ENCODE data around the gene TBX18. TPM values are rescaled to one million over a fixed set of nuclear protein-coding genes. Genes with fewer than 3 reads are reported as not detected.

TBX18 gene
- total and polyA plus RNA-seq, 10 donors = under 0.01 to 0.17 (median 0.03) TPM; not detected in 5

DNA sequence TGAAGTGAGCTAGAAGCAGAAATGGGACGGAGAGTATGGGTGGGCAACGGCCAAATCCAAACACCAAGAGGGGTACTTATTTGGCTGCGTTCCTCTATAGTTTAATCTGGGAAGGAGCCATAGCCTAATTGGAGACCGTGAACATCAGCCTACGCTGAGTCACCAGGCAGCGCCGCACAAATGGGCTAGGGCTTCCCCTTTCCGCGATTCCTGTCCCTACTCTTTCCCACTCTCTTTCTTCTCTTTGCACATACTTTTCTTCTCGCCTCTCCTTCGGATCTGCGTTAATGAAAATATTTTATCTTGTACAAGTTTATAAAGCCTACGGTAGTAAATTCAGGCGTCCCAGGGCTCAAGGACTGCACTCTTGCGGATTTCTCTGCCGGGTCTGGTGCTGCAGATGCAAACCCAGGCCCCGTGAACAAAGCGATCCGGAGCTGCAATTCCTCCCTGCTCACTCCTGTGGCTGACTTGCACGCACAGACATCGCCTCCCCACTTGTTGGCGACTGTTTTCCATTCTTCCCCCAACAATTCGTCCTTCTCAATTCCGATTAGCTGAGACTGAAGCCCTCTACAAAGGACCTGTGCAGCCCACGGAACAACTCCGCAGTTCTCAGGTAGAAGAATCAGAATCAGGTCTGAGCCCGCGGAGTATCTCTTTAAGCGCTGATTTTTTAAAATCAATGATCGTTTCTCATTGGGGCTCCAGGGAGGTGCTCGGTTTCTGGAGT is 4.2 kb upstream of the TBX18 start:
- no peak for DNase-seq
- intact Hi-C loops (cut with DNase I; ENCODE audit: low total_unique reads) = no loop called here
- H3K36me3 ChIP-seq = no peaks in the 10 kb centered on the region
- H3K4me3 ChIP-seq = no peak overlapping the region
- peaks cover 16 to 100% (median 98%) of the 10 kb centered on the region in 7 donors for H3K27me3 ChIP-seq (replicated peaks in 1 of 7)
- H3K9me3 ChIP-seq = peaks cover 0 to 37% (median 0%) of the 10 kb centered on the region in 8 donors
- H3K27ac ChIP-seq = no peak overlapping the region
- H3K4me1 ChIP-seq = peaks cover 7 to 22% (median 14%) of the 10 kb centered on the region in 6 donors
- TF ChIP-seq, protein P1, sequence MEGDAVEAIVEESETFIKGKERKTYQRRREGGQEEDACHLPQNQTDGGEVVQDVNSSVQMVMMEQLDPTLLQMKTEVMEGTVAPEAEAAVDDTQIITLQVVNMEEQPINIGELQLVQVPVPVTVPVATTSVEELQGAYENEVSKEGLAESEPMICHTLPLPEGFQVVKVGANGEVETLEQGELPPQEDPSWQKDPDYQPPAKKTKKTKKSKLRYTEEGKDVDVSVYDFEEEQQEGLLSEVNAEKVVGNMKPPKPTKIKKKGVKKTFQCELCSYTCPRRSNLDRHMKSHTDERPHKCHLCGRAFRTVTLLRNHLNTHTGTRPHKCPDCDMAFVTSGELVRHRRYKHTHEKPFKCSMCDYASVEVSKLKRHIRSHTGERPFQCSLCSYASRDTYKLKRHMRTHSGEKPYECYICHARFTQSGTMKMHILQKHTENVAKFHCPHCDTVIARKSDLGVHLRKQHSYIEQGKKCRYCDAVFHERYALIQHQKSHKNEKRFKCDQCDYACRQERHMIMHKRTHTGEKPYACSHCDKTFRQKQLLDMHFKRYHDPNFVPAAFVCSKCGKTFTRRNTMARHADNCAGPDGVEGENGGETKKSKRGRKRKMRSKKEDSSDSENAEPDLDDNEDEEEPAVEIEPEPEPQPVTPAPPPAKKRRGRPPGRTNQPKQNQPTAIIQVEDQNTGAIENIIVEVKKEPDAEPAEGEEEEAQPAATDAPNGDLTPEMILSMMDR (IDR thresholded peaks at IDR 0.05 in 8 of 11, conservative IDR thresholded peaks at IDR 0.05 in 3 of 11) = no peak
- TF ChIP-seq POLR2A (IDR thresholded peaks at IDR 0.05) = no peak
- no peak for TF ChIP-seq POLR2AphosphoS5 (IDR thresholded peaks at IDR 0.05)
- WGBS, 5 donors = 5 to 10% (median 6%) methylated on average over 31 of the region's 31 CpGs

DNA sequence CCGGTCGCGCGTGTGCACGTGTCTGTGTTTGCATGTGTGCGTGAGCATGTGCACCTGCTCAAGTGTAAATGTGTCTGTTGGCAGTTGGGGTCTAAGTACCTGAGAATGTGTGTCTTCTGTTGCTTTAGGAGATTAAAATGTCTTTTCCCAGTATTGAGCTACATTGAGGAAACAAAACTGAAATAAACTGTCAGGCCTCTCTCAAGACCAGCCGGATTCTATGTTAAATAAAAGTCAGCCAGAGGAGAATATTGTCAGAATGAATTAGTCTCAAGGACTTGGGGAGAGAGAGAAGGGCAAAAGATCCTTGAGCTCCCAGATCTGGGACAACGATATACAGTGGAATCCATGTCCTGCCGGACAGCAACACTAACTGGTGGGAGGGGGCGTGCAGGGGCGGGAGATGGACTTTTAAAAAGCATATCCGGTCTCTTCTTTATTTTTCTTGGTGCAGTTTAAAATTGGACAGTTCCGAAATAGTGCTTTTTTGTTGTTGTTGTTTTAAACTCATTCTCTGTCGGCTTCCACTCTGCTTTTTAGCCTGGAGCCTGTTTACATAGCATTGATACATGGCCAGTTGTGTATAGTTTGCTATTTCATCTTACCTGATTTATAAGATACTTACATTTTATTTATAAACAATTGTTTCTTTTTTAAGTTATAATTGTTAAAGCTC is 3.3 kb upstream of the TBX18 start:
- TF ChIP-seq POLR2A (IDR thresholded peaks at IDR 0.05) = no peak
- TF ChIP-seq POLR2AphosphoS5 (IDR thresholded peaks at IDR 0.05) = no peak
- TF ChIP-seq, protein P1 (IDR thresholded peaks at IDR 0.05 in 8 of 11, conservative IDR thresholded peaks at IDR 0.05 in 3 of 11) = no peak
- Histone ChIP-seq H3K27ac (no peak overlapping the region), H3K4me1 (peaks cover 7 to 25% (median 18%) of the 10 kb centered on the region in 6 donors), H3K27me3 (replicated peaks in 1 of 7) (peaks cover 17 to 100% (median 98%) of the 10 kb centered on the region in 7 donors), H3K36me3 (no peaks in the 10 kb centered on the region), H3K9me3 (peaks cover 0 to 35% (median 0%) of the 10 kb centered on the region in 8 donors), H3K4me3 (no peak overlapping the region)
- intact Hi-C loops (cut with DNase I; ENCODE audit: low total_unique reads) = no loop called here
- DNase-seq = no peak
- WGBS, 5 donors = 12 to 15% (median 13%) methylated on average over 14 of the region's 14 CpGs

DNA sequence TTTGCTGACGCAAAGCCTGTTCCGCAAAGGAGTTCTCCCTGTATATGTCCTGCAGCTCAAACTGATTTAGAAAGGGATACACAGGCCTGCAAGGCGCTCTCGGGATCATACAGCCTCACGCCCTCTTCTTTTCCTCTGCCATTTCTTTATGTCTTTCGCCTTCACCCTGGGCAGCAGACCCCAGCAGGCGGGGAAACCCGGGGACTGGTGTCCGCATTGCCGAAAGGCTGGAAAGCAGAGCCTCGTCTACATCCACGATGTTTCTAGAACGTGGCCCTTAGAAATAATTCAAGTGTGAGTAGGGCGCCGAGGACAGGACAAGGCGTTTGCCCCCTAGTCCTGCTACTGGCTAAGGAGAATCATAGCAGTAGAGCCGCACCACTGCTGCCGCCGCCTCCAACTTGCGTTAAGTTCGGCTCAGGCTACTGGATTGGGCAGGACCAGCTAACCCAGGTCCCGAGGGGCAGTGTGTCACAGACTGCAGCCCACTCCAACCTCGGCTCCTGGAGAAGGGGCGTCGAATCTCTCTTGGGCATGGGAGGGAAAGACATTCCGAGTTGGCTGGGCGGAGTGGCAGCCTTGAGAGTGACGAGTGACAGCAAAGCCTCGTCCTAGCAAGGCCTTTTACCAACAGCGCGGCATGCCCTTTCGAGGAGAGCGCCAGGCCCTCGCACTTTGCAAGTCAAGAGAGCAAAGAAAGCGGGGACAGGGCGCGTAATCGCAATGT is 2.6 kb upstream of the TBX18 start:
- peaks cover 17 to 100% (median 98%) of the 10 kb centered on the region in 7 donors for H3K27me3 ChIP-seq (replicated peaks in 1 of 7)
- WGBS, 5 donors = 10 to 17% (median 12%) methylated on average over 27 to 38 of the region's 38 CpGs
- TF ChIP-seq POLR2AphosphoS5 (IDR thresholded peaks at IDR 0.05) (no peak), POLR2A (IDR thresholded peaks at IDR 0.05) (no peak)
- TF ChIP-seq, protein P1 (IDR thresholded peaks at IDR 0.05 in 8 of 11, conservative IDR thresholded peaks at IDR 0.05 in 3 of 11) = no peak
- DNase-seq = peak; percentile 63
- intact Hi-C loops (cut with DNase I; ENCODE audit: low total_unique reads) = no loop called here
- H3K27ac ChIP-seq = no peak overlapping the region
- no peak overlapping the region for H3K4me3 ChIP-seq
- H3K4me1 ChIP-seq = peaks cover 7 to 28% (median 19%) of the 10 kb centered on the region in 6 donors
- H3K9me3 ChIP-seq = peaks cover 0 to 35% (median 0%) of the 10 kb centered on the region in 8 donors
- H3K36me3 ChIP-seq = no peaks in the 10 kb centered on the region
